Kidney glomerular epithelial cell (primary cell): Measurements from ENCODE around the gene PDE4D.
A peak's percentile ranks its signal among the peaks of the same experiment; 100 is the strongest.

Source experiments
- DNase-seq: peaks from one replicate; lab custom pipeline; 2025; lab: John Stamatoyannopoulos, UW

Gene PDE4D

DNA sequence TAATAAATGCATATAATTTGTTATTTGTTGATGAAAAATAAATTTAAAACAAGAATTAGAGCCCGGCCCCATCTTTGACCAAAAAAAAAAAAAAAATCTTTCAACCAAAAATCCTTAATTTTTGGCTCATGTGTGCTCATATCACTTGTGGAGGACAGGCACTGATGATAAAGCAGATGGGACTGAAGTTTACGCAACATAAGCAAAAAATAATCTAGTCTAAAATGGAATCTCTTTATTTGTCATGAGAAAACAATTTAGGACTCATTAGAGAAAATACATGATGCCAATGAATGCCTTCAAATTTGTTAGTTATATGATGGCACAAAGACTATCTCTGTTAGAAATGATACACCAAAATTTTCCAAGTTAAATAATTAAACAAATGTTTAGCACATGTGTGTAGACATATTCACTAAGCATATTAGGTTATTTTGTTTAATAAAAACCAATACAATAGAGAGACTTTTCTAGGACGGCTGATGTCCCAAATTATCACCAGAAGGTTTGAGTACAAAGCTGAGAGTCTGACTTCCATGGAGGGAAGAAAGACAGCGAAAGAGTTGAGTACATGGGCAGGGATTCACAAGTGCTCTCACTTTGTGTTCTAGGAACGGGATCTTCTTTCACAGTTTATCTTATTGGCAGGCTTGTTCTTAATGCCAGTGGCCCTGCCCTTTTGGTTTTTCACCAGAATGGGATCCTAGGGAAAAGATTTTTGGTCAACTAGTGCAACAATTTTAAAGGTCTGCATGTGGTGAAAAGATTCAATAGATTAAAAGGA, 689.2 kb downstream of the PDE4D start:
- DNase-seq = no peak

DNA sequence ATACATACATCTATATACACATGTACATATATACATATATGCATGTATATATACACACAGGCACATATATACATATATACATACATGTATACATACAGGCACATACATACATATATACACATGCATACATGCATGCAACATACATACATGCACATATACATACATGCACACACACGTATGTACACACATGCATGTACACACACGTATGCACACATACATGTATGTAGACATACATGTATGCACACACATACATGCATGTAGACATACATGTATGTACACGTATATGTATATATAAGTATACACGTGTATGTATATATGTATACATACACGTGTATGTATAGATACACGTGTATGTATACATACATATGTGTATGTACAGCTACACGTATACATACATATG, 693.7 kb downstream of the PDE4D start:
- DNase-seq = no peak

DNA sequence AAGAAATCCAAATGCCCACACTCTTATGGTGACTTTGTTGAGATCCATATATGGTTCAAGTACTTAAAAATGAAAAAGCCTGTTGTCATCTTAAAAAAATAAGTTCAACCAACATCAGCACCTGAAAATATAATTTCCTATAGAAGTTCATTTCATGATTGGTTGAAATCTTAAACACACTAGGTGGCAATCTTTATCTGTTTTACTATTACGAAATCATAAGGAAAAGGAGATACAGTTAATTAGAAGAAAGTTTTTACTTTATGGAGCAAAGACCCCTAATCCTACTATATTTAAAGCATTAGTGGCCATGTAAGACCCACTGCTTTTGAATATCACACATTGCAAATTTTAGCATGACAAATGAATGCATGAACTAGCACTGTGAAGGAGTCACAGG, 694.7 kb downstream of the PDE4D start:
- no peak for DNase-seq

DNA sequence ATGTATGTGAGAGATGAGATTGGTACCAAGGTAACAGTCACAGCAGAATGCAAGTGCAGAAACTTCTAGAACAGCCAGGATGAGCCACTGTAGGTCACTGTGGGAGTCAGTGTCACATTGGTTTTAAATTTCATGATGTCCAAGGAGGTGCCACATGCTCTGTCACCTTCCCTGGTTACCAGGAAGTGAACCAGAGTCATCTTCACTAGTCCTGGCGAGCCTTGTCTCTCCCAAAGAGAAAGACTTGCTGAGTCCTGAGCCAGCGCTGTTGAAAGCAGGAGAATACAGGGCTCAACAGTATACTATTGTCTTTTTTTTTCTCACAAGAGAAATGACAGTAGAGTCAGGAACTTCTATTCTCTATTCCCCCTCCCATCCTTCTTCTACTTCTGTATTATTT, 695.2 kb downstream of the PDE4D start:
- DNase-seq = no peak

DNA sequence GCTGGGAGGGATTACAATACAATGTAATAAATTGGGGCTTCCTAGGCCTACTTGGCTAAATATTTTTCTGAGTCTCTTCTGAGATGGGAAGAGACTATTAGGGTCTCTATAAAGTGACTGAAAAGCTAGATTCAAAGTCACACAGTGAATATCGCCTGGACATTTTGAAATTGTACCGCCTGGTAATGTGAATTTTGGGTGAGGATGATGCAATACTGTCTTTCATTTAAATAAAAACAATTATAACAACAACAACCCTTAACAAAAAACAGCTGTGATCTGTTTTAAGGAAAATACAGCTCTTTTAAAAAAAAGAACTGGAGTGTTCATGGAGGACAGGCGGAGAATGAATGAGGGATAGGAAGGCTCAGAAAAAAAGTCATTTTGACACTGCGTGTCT, 695.6 kb downstream of the PDE4D start:
- no peak for DNase-seq

- DNase-seq = peak; percentile 28
Measured at GRCh38 chr5:59193616-59194319, 699.8 kb downstream of the PDE4D start.

DNA sequence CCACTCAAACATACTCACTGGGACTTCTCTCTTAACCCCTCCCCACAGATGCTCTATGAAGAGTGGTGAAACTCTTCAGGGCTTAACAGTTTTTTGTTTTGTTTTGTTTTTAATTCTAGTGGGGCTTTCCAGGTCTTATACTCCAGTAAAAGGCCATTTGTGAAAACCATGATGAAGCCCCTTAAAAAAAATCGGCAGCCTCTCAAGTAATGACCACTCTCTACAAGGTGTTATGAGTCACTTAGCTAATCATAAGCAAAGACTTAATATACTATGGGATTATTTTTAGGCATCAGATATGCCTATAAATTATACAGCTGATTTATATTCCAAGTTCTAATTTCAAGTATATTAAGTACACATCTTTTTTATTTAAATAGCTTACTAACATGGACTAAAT, 702.8 kb downstream of the PDE4D start:
- no peak for DNase-seq

- DNase-seq = no peak
Measured at GRCh38 chr5:59189472-59190244, 703.9 kb downstream of the PDE4D start.

DNA sequence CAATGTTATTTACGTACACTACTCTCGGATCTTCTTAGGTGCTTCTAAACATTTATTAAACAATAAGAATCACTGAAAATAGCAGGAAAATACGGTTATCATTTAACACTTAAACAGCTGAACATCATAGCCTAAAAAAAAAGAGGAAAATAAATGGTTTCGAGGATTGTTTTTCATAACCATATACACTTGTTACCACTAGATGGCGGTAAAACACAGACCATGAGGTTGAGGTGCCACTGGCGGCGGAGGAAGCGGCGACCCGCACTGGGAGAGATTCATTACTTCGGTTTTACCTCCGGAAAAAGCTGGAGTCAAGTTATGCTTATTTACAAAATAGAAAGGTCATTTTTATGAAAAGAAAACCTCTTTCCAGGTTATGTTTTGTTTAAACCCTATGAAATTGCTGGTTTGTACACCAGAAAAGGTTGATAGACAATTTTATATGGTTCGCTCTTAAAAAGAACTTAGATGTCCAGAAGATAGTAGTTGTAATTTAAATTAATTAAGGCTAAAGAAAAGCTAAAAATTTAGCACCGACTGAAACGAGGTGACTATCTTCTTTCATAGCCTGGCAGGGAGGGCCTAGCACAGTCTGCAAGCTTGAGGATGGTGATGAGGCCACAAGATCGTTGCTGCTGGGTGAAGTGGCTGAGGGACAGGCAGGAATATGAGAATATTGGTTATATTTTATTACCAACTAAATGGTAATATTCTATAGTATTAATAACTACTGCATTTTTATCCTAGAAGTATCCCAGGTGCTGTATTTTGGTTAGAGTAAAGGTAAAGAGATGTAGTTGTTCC, 704.9 kb downstream of the PDE4D start:
- DNase-seq = peak; percentile 57

- no peak for DNase-seq
Measured at GRCh38 chr5:59187857-59188256, 705.7 kb downstream of the PDE4D start.

- no peak for DNase-seq
Measured at GRCh38 chr5:59186623-59187022, 706.9 kb downstream of the PDE4D start.

DNA sequence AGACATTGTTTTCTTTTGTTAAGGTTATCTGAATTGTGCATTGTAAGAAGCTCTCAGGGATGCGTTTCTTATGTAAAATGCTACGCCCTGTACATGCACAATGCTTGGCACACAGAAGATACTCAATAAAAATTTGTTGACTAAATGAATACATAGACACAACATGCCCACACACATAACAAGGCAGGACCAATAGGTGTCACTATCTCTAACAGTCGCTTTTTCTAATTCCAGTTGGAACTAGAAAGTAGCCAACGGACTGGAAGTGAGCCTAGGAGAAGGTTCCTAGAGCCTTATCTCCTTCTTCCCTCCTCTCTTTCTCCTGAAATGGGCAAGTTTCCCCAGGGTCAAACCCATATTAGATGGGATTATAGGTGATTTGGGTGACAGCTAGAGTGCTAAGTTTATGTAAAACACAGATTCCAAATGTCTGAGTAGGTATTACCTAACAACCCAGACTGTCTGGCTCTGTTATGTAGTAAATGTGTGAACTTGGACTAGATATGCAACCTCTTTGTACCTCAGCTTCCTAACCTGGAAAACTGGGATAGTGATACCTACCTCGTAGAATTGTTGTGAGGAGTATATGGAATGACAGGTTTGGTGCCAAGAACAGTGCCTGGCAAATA, 707.7 kb downstream of the PDE4D start:
- DNase-seq = no peak

DNA sequence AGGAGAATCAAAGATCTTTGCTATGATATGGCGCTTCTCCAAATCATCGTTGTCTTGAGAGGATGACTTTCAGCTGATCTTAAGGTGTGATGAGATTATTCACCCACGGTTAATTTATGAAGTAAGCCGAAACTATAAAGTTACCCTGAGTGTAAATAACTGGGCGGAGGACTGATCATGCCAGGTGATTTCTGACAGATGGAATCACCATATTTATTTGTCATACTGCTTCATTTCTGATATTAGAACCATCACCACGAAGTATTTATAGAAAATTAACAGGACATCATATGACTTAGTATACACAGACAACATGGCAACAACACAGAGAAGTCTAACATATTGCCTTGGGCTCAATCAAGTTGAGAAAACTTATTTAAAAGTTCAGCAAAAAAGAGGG, 708.8 kb downstream of the PDE4D start:
- no peak for DNase-seq

GRCh38 chr5:59182760-59183159, 710.8 kb downstream of the PDE4D start:
- DNase-seq = no peak

- DNase-seq = no peak
Measured at GRCh38 chr5:59180515-59180914, 713.0 kb downstream of the PDE4D start.

DNA sequence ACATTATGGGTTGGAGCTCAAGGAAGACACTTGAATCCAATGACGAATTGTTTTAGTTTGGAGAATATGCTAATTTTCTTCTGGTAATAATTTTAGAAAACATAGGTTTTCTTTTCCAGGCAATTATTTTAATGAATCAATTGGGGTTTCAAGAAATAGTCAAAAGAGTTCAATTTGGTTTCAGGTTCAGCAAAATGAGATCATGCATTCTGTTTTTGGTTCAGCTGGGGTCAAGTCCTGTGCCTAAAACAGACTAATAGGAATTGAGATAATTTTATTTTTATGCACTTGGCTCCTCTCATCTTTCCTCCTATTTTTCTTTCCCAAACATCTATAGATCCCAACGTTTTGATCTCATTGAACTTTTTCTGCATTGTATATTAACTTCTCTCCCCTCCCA, 713.8 kb downstream of the PDE4D start:
- DNase-seq = no peak

DNA sequence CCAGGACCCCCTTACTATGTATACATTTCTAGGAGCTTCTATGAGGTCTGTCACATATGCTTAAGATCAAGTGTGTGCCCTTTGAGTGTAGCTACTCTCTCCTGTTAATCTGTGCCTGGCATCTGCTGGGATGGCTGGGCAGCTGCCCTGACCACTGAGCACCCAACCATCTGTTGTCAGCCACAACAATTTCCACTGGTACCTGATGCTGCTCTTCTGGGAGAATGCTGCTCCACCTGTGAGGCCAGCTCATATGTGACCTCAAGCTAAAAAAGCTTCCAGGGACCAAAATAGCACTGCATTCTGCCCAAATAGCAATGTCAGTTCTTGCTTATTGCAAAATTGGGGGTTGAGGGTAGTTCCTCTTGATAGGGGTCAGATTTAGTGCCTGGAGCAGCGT, 715.0 kb downstream of the PDE4D start:
- DNase-seq = no peak

GRCh38 chr5:59178071-59178470, 715.5 kb downstream of the PDE4D start:
- DNase-seq = no peak

GRCh38 chr5:59177644-59178043, 715.9 kb downstream of the PDE4D start:
- DNase-seq = no peak

- DNase-seq = peak; percentile 83
Measured at GRCh38 chr5:59174248-59174844, 719.2 kb downstream of the PDE4D start.

DNA sequence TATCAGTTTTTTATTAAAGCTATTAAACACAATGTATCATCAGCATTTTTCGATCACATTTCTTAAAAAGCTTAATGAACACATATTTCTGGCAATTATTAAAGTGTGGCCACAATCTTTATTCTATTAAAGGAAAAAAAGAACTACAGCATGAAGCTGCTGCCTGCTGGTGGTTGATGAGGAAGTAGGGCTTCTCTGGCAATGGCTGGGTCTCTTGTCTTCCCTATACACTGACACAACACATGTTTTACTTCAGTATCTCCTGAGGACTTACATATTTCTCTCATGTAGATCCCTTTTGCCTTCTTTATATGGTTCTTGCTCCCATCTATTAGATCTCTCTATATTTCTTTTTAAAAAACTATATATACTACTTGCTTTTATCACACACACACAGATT, 719.9 kb downstream of the PDE4D start:
- DNase-seq = no peak
